NK-92 (cell line): ENCODE data around the gene PTPN7.

Experiments
- DNase-seq: peaks from one replicate; lab custom pipeline; 2025; ENCODE audit not compliant: unreplicated experiment; lab: John Stamatoyannopoulos, UW

The PTPN7 gene

GRCh38 chr1:202110977-202111376 is 49.4 kb downstream of the PTPN7 start:
- no peak for DNase-seq

- DNase-seq, result no peak
Observed at GRCh38 chr1:202107801-202108731, 52.3 kb downstream of the PTPN7 start.

GRCh38 chr1:202107321-202107761 is 53.1 kb downstream of the PTPN7 start:
- no peak for DNase-seq

GRCh38 chr1:202106340-202107254 is 53.8 kb downstream of the PTPN7 start:
- DNase-seq, result no peak

GRCh38 chr1:202105571-202106339 is 54.6 kb downstream of the PTPN7 start:
- no peak for DNase-seq

GRCh38 chr1:202104073-202104472 is 56.3 kb downstream of the PTPN7 start:
- no peak for DNase-seq

- DNase-seq, result no peak
Observed at GRCh38 chr1:202101184-202101583, 59.2 kb downstream of the PTPN7 start.
